Amniotic stem cell (primary cell): ENCODE results near the gene NR2E3.
"Not testable (repeated sequence)": the region's sequence is repeated elsewhere in the genome, so short reads cannot be mapped to it uniquely, and the experiment has no call there.

ENCODE experiments used
- DNase-seq: peaks from one replicate; lab custom pipeline; 2025; lab: John Stamatoyannopoulos, UW

Gene NR2E3

DNA sequence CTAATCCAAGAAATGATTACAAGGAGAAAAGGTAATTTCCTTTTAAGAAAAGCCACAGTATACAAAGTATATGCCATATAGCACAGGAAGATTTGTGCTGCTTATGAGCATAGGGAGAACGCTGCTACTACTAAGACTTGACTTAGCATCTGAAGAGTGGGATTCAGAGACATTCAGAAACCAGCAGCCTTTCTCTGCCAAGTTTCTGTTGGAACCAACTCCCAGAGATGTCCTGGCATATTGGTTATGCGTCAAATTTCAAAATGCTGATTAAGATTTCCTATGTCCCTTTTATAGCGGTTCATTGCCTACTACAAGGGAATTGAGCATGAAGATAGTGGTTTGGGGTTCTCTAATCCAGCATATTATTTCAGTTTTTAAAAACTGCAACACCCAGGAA is 4.9 kb downstream of the NR2E3 start:
- DNase-seq: no peak

DNA sequence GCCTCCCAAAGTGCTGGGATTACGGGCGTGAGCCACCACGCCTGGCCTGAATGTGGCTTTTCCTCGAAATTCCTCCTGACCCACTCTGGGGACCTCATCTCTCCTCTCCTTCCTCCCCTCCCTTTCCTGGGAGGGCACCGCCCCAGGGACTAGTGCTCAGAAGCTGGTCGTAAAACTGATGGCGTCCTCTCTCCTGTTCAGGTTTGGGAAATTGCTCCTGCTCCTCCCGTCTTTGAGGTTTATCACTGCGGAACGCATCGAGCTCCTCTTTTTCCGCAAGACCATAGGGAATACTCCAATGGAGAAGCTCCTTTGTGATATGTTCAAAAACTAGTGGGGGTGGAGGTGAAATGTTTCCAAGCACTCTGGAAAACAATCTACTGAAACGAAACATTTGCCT is 7.0 kb downstream of the NR2E3 start:
- DNase-seq: no peak

DNA sequence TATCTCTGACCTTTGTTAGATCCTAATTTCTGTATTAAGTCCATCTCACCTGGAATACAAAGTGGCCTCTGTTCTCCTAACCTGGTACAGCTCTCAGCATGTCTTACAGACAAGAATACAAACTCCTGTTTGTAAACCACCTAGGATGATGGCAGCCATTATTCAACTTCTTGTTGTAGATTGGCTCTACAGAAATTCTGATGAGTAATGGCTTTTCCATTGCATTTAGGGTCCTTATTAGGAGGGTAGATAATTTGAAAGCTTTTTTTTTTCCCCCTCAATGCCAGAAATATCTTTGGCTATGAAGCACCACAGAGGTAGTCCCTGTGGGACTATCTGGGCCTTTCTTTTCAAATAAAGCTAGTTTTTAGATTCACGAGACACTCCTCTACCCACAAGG is 9.8 kb downstream of the NR2E3 start:
- DNase-seq: no peak

DNA sequence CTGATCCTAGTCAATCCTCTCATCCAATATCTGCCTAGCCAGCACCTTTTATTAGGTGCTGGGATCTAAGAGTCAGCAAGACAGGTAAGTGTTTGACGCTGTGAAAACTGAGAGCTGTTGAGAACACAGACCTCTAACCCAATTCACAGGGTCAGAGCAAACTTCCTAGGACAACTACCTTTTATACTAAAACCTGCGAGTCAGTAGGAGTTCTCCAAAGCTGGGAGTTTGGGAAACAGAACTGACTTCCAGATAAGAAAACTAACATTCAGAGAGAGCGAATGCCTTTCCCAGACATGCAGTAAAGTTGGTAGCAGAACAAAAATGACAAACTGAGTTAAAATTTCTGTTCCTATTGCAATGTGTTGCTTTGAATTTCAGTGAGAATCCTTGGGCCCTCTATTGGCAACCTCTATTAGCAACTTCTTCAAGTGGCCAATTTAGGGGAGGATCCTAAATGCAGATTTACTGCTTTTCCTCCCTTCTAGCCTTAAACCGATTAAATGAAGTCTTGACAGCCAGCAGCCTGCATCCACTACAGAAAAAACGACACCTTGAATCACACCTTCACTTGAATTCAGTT is 11.3 kb downstream of the NR2E3 start:
- no peak for DNase-seq

DNA sequence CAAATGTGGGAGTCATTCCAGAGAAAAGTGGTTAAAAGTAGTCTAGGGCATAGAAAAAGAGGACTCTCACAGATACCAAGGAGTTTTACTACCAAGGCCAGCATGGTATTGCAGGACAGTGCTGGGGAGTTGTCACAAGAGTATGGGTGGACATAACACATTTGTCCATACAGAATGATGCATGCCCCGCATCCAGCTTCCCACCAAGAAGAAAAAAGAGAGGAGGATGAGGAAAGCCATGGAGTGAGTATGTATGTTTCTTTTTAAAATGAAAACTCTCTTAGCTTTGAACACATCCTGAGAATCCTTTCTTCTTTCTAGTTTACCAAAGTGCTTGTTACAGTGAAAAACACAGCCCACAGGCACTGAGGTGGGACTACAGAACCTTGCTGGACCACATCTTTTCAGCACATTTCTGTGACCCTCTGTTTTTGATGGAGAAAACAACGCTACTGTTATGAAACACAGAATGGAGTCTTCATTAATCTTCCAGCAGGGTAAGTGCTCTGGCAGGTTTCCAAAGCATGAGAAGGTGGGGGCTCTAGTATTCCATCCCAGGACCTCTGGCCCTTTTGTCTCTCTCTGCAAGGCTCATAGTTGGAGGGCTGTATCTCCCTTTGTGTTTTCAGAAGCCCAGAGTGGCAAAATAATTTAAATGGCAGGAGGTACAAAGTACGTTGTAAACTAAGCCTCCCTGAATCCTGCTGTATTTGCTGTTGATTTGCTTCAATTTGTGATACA is 12.7 kb downstream of the NR2E3 start:
- DNase-seq: no peak

DNA sequence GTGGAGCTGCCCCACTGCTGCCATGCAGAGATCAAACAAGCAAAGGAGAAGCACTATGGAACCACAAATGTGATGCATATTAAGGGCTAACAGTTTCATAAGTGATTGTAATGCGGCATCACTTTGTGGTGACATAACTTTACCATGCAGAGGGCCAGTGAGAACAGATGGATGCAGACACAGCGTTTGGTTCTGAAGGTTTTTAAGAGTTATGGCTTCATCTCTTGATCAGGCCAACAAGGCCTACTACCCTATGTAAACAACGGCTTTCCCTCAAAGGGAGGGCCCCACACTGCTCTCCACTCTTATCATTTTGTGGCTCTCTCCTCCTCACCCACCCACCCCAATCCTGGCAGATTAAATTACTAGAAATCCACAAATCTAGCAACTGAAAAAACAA is 13.4 kb downstream of the NR2E3 start:
- DNase-seq: no peak

DNA sequence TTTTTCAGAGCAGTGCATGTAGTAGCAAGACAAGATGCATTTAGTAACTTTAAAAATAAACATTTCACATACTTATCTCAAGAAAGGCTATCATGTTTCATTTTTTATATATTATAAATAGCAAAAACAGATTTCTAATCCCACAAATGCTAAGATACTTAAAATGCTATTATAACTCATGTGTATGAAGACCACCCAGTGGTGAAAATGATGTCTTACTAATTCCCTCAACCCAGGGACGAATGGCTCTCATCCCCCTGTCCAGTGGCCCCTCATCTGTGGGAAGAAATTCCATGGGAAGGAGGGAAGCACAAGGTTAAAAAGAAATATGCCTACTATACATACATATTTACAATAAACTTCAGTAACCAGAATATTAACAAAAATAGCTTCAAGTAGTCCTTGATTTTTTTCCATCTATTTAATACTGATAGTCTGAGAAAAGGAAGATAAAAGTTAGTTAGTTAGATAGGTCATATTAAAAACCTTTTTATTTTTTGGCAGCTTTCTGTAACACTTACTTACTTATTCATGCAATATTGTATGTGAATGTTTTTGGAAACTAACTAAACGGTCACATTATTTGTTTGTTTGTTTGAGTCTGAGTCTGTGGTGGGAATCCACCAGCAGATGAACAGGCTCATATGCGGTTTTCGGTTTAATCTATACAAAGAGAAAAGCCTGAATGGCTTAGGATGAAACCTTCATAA is 14.8 kb downstream of the NR2E3 start:
- DNase-seq: no peak

DNA sequence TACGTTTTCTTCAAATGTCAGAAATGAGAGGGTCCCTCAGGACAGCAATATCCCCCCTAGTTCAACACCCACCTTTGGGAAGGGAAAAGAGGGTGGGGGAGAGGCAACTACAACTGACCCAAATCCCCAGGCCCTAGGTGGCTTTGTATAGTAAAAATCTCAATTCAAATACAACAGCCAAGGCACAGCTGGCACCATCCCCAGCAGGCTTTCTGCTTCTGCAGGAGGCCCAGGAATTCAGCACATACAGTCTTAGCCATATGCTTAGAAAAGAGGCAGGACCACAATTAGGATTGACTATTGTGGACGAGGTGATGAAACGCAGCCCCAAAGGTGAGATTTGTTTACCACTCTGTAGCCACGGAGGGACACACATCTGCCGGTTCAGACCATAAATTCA is 15.8 kb downstream of the NR2E3 start:
- no peak for DNase-seq

DNA sequence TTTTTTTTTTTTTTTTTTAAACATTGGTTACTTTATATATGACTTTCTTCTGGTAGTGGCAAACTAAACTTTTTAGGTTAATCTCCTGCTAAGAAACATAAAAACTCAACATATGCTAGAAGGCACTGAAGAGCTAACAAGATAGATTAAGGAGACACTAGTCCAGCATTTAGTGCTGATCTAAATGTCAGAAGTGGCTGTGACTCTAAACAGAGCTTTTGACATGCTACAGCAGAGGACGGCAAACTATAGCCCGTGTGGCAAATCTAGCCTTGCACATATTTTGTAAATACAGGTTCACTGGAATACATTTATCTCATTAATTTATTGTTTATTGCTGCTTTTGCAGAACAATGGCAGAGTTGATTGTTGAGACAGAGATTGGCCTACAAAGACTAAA is 20.6 kb downstream of the NR2E3 start:
- DNase-seq: no peak

DNA sequence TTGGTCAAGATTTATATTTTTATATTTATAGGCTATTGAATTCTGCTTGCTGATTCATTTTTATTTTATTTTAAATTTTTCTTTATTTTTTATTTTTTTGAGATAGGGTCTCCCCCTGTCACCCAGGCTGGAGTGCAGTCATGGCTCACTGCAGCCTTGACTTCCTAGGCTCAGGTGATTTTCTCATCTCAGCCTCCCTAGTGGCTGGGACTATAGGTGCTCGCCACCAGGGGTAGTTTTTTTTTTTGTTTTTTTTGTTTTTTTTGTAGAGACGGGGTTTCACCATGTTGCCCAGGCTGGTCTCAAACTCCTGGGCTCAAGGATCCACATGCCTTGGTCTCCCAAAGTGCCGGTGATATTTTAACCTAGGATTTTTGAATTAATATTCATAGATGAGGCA is 31.2 kb downstream of the NR2E3 start:
- DNase-seq: no peak

DNA sequence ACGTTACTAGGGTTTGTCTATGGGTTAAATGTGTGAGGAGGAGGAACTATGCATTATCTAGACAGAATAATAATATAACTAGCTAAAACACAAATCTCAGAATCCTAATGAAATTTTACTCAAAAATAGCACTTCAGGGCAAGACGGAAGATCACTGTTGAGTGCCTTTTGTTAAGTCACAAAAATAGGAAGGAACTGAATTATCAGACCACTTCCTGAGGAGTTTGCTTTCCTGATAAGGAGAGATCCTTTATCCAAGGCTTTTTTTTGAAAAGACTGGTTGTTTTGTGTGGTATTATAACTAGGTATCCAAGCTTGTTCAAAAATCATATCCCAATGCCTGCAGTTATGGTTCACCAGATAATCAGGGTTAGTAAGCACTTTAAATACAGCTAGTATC is 34.6 kb downstream of the NR2E3 start:
- no peak for DNase-seq

DNA sequence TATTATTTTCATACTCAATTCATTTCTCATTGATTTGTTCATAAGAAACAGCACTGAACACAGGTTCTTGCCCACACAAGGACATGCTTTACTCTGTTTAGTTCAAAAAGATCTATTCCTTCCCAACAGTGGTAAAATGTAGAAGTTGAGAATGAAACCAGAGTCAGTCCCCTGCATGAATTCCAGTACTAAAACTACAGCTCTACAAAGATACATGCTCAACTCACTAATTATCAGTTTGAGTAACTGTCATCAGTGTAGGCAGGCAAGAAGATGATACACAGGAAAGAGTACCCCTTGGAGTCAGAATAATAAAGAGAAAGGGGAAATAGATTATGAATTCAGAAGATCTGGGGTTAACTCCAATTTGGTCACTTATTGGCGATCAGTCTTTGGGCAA is 43.2 kb downstream of the NR2E3 start:
- no peak for DNase-seq

DNA sequence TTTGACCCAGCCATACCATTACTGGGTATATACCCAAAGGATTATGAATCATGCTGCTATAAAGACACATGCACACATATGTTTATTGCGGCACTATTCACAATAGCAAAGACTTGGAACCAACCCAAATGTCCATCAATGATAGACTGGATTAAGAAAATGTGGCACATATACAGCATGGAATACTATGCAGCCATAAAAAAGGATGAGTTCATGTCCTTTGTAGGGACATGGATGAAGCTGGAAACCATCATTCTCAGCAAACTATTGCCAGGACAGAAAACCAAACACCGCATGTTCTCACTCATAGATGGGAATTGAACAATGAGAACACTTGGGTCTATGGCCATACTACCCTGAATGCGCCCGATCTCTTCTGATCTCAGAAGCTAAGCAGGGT is 47.9 kb downstream of the NR2E3 start:
- DNase-seq: not testable (repeated sequence)
